C4-2B (cell line): ENCODE data around the gene SLC16A3.

Experiments
- H3K27ac ChIP-seq: fragments of 450-650 bp; 2 replicates; pipeline ENCODE4 v1.5.1; 2017
- ZFX ChIP-seq: fragments of 450-650 bp; IDR thresholded peaks from 2 replicates; pipeline ENCODE4 v1.6.1; 2017
- TF ChIP-seq, protein P1 (sequence below): fragments of 450-650 bp; conservative IDR thresholded peaks from 2 replicates; pipeline ENCODE4 v1.5.1; 2017; ENCODE audit warnings: mild to moderate bottlenecking

Gene SLC16A3

DNA sequence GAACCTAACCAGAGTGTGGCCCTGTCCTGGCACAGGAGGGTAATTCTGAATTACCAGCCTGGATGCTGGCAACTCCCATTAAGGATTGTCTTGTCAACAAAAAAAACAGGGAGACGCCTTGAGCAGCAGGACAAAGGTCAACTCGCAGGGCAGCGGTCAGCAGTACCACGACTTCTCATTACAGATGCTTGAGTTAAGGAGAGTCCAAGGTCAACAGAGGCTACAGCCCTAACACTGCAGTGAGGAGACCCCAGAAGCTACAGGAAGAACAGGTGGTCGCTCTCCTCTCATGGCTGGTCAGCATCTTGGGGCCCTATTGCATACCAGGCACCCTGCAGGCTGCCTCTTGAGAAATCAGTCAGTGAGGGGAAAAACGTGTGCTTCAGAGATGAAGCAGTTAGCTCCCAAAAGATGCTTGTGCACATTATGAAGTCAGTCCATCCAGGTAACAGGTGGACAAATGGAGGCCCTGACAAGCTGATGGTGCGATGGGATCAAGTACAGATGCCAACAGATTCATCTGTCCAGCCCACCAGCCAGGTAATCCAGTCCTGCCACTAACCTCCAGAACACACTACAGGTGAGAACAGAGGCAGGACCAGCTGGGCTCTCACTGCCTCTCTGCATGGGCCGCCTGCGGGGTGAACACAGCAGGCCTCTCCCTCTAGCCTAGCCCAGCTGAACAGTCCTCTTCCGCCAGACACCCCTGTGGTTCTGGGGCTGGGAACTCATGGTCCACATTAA lies 40.5 kb downstream of the SLC16A3 start:
- peak overlapping the region; percentile 45 for H3K27ac ChIP-seq
- no peak for TF ChIP-seq ZFX
- TF ChIP-seq, protein P1, sequence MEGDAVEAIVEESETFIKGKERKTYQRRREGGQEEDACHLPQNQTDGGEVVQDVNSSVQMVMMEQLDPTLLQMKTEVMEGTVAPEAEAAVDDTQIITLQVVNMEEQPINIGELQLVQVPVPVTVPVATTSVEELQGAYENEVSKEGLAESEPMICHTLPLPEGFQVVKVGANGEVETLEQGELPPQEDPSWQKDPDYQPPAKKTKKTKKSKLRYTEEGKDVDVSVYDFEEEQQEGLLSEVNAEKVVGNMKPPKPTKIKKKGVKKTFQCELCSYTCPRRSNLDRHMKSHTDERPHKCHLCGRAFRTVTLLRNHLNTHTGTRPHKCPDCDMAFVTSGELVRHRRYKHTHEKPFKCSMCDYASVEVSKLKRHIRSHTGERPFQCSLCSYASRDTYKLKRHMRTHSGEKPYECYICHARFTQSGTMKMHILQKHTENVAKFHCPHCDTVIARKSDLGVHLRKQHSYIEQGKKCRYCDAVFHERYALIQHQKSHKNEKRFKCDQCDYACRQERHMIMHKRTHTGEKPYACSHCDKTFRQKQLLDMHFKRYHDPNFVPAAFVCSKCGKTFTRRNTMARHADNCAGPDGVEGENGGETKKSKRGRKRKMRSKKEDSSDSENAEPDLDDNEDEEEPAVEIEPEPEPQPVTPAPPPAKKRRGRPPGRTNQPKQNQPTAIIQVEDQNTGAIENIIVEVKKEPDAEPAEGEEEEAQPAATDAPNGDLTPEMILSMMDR: no peak

DNA sequence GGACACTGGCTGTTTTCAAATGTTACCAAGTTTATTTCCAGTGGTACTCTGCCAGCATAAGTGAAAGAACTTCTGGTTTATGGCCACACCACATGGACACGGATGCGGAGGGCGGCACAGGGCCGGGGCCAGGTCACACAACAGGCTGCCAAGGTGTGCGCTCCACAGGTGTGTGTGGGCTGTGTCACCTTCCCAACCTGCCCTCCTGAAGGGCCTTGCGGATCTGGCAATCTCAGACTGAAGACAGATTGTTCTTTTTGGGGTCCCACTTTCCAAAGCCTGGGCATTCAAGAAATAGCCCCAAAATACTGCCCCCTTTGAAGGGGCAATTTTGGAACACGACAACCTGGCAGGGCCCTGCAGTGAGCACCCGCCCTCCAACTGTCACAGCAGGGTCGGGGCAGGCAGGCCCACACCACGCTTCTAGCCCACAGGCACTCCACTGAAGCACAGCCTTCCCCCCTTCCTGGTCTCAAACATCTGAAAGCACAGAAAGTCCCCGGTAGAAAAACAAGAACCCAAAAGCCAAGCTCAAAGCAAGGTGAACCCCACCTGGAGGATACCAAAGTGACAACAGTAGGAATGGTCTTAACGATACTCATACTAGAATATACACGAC lies 41.1 kb downstream of the SLC16A3 start:
- TF ChIP-seq ZFX: no peak
- TF ChIP-seq, protein P1: no peak
- H3K27ac ChIP-seq: peak overlapping the region; percentile 45

GRCh38 chr17:82270651-82271050 lies 41.8 kb downstream of the SLC16A3 start:
- TF ChIP-seq, protein P1: no peak
- no peak for TF ChIP-seq ZFX
- peak overlapping the region; percentile 94; the same call in 1 of the 2 replicates for H3K27ac ChIP-seq

DNA sequence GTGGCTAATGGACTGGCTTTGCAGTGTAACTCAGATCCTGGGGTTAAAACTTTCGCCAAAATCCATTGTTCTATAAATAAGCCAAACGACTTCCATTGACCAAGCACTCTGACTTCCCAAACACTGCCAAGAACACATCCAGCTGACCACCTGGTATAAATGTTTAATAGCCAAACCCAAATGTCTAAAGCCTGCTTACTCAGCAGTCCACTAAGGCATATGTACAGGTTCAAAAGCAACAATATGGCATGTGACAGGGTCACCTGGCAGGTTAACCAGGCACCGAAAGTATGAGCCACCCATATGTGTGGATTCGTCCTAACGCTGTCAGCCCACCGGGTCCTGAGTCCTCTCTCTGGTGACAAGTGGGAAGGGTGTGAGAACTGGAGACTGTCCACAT lies 42.6 kb downstream of the SLC16A3 start:
- peak overlapping the region; percentile 94 for H3K27ac ChIP-seq
- TF ChIP-seq, protein P1: no peak
- TF ChIP-seq ZFX: no peak

DNA sequence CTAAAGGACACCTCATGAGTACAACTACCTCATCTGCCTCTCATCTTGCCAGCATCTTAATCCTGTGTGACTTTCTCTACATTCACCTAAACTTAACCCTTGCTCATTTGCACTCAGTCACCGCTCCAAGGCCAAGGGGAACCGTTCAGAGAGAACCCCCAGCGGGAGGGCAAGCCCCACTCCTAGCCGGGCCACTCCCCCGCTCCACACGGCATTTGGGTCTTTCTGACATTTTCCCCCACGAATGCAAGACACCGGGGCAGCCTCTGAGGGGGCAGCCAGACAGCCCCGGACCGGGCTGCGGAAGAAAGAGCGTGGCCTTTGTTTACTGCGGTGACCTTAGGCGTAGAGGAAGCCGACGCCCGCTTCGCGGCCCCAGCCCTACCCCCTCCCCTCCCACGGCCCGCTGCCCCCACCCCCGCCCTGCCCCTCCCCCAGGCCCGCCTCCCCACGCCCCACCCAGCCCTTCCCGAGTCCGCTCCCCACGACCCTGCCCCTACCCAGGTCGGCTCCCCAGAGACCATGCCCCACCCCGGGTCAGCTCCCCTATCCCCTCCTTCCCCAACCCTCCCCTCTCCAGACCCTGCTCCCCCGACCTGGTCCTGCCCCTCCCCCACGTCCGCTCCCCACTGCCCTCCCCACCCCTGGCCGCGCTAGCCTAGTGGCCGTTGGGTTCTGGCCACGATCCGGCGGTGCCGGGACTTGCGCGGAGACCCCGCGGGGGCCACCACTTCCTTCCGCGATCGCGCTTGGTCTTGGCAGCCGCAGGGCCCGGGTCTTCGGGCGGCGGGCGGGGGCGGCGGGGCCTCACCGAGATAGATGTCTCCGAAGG lies 43.9 kb downstream of the SLC16A3 start:
- TF ChIP-seq, protein P1: no peak
- no peak for TF ChIP-seq ZFX
- peak overlapping the region; percentile 94 for H3K27ac ChIP-seq

GRCh38 chr17:82273327-82274133 lies 44.7 kb downstream of the SLC16A3 start, which contains the start of gene CSNK1D:
CSNK1D (minus strand) TSS chr17:82273700; CDS start chr17:82273381, 319 bp downstream.
- H3K27ac ChIP-seq: peak within 1 kb of the TSS; percentile 94
- peak; percentile 55; the same call in 1 of the 2 replicates for TF ChIP-seq ZFX
- TF ChIP-seq, protein P1: no peak
